Measurements from ENCODE around the gene OR8B12.
A peak's percentile ranks its signal among the peaks of the same experiment; 100 is the strongest.

Gene OR8B12, protein sequence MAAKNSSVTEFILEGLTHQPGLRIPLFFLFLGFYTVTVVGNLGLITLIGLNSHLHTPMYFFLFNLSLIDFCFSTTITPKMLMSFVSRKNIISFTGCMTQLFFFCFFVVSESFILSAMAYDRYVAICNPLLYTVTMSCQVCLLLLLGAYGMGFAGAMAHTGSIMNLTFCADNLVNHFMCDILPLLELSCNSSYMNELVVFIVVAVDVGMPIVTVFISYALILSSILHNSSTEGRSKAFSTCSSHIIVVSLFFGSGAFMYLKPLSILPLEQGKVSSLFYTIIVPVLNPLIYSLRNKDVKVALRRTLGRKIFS

DNA sequence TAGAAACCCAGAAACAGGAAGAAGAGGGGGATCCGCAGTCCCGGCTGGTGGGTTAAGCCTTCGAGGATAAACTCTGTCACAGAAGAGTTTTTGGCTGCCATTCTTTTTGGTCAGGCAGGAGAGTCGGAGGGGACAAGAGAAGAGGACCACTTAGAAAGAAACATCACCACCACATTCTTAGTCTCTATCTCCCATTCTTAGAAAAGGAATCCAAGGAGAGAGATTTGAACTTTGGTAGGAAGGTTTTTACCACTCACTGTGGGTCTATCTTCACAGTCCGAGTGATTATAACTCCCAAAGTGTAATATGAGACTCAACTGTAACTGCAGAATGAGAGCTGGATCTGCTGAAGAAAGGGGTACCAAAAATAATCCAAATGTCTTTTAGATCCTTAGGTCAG, at the start of gene OR8B12:
Gene OR8B12 (minus strand): TSS at position 101 of the 400 bp plus-strand sequence. CDS start 0 bp downstream, at position 101.
- ChIA-PET POLR2A (no interaction called here), CTCF (no interaction called here)
- TF ChIP-seq, protein P1, sequence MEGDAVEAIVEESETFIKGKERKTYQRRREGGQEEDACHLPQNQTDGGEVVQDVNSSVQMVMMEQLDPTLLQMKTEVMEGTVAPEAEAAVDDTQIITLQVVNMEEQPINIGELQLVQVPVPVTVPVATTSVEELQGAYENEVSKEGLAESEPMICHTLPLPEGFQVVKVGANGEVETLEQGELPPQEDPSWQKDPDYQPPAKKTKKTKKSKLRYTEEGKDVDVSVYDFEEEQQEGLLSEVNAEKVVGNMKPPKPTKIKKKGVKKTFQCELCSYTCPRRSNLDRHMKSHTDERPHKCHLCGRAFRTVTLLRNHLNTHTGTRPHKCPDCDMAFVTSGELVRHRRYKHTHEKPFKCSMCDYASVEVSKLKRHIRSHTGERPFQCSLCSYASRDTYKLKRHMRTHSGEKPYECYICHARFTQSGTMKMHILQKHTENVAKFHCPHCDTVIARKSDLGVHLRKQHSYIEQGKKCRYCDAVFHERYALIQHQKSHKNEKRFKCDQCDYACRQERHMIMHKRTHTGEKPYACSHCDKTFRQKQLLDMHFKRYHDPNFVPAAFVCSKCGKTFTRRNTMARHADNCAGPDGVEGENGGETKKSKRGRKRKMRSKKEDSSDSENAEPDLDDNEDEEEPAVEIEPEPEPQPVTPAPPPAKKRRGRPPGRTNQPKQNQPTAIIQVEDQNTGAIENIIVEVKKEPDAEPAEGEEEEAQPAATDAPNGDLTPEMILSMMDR (IDR thresholded peaks at IDR 0.05; ENCODE audit: insufficient read depth, low read length, missing control alignments), result no peak
- H3K4me3 ChIP-seq (ENCODE audit: low read depth, low read length), result no peak within 1 kb of the TSS
- DNase-seq (ENCODE audit: low read depth, low spot score), result no peak

- DNase-seq (ENCODE audit: low read depth, low spot score), result no peak
- TF ChIP-seq, protein P1 (IDR thresholded peaks at IDR 0.05; ENCODE audit: insufficient read depth, low read length, missing control alignments), result no peak
- H3K4me3 ChIP-seq (ENCODE audit: low read depth, low read length), result no peak overlapping the region
- ChIA-PET POLR2A (no interaction called here), CTCF (no interaction called here)
Measured at GRCh38 chr11:124592627-124593026, 49.2 kb upstream of the OR8B12 start.

DNA sequence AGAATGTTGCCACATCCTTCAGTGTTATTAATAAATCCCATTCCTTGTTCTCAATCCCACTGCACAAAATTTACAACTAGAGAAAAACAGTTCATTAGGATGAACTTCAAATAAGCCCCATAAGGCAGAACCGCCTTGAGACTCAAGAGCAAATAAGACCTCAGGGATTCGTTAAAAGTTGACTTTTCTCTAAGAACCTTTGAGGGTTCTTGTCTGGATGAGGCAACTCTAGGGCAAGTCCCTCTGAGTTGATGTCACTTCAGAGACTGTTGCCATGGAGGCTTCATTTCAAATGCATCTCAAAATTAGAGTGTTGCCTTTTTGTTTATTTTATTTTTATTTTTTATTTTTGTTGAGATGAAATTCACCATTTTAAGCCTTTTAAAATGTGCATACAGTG, 48.0 kb upstream of the OR8B12 start:
- no peak overlapping the region for H3K4me3 ChIP-seq (ENCODE audit: low read depth, low read length)
- TF ChIP-seq, protein P1 (IDR thresholded peaks at IDR 0.05; ENCODE audit: insufficient read depth, low read length, missing control alignments), result no peak
- CTCF ChIA-PET, result no interaction called here
- no peak for DNase-seq (ENCODE audit: low read depth, low spot score)
- POLR2A ChIA-PET, result no interaction called here

DNA sequence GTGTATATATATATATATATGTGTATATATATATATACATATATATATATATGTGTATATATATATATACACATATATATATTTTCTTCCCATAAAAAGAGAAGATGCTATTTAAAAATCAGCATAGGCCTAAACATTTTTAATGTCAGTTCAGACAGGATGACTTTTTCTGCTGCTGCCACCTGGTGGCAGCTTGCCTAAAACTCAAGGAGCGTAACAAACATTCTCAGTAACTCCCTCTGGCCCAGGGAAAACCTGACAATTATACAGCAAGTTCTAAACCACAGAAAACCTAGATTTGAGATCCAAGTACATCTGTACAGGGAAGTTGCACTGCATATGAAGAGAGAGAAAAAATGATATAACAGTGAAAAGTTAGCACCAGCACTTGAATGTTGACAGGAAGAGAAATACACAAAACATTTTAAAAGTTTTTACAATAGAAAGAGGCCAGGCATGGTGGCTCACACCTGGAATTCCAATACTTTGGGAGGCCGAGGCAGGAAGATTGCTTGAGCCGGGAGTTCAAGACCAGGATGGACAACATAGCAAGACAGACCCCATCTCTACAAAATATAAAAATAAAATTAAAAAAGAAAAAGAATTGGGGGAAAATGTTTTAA, 42.9 kb upstream of the OR8B12 start:
- ChIA-PET CTCF (interaction anchor here (0.9 to 8.2 kb wide), 14 partner anchors 10 to 516 kb away, joined by 3 to 142 read pairs (median 5); no protein-coding TSS in a partner anchor), POLR2A (no interaction called here)
- peak; percentile 9 for DNase-seq (ENCODE audit: low read depth, low spot score)
- TF ChIP-seq, protein P1 (IDR thresholded peaks at IDR 0.05; ENCODE audit: insufficient read depth, low read length, missing control alignments), result peak; percentile 66
- H3K4me3 ChIP-seq (ENCODE audit: low read depth, low read length), result no peak overlapping the region

DNA sequence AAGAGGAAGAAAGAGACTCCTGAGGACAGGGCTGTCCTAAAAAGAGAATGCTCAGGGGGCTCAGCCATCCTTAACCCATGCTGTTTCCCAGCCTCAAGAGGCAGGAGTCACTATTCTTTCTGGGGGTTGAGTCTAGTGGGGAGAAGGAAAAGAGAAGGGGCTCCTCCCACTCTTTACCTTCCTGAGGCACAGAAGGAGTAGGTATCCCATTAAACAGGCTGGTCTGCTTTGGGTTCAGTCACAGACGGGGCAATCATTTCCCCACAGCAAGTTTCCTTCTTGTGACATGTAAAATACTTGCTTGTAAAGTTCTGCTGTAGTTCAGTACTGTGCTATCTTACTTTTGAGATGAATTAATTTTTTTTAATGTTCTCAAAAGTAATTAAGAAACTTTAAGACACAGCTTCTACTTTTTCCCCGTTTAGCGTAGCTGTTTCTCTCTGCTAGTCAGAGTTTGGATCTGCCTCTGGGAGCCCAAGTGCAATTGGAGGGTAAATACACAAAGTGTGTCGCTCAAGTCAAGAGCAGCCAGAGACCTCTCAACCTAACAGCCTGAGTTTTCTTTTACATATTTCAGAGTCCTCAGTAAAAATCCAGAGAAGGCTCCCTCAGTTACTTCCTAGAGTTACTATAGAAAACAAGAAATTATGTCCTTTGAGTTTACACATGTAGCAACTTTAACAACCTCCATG, 41.4 kb upstream of the OR8B12 start:
- DNase-seq (ENCODE audit: low read depth, low spot score), result no peak
- ChIA-PET POLR2A (no interaction called here), CTCF (interaction anchor here (0.8 to 8.2 kb wide), 17 partner anchors 8 to 183 kb away, joined by 3 to 142 read pairs (median 5); no protein-coding TSS in a partner anchor)
- no peak overlapping the region for H3K4me3 ChIP-seq (ENCODE audit: low read depth, low read length)
- TF ChIP-seq, protein P1 (IDR thresholded peaks at IDR 0.05; ENCODE audit: insufficient read depth, low read length, missing control alignments), result no peak

DNA sequence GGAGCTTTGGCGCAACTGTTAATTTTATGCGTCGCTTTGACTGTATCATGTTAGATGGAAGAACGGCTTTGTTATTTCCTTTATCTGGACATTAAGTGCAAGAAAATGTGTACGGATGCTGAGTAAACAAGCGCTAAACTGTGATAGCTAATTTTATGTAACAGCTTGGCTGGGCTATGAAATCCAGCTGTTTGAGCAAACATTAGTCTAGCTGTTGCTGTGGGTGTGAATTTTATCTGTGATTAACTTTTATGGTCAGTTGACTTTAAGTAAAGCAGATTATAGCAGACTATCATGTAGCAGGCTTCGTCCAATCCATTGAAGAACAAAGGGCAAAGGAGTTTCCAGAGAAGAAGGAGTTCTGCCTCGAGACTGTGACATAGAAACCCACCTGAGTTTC, 40.3 kb upstream of the OR8B12 start:
- POLR2A ChIA-PET, result no interaction called here
- no peak overlapping the region for H3K4me3 ChIP-seq (ENCODE audit: low read depth, low read length)
- TF ChIP-seq, protein P1 (IDR thresholded peaks at IDR 0.05; ENCODE audit: insufficient read depth, low read length, missing control alignments), result no peak
- CTCF ChIA-PET, result interaction anchor here (0.8 to 8.2 kb wide), 4 partner anchors 10 to 182 kb away, joined by 3 to 142 read pairs (median 13); no protein-coding TSS in a partner anchor
- DNase-seq (ENCODE audit: low read depth, low spot score), result no peak
